ENCODE measurements around the gene TRIOBP.

Gene TRIOBP

DNA sequence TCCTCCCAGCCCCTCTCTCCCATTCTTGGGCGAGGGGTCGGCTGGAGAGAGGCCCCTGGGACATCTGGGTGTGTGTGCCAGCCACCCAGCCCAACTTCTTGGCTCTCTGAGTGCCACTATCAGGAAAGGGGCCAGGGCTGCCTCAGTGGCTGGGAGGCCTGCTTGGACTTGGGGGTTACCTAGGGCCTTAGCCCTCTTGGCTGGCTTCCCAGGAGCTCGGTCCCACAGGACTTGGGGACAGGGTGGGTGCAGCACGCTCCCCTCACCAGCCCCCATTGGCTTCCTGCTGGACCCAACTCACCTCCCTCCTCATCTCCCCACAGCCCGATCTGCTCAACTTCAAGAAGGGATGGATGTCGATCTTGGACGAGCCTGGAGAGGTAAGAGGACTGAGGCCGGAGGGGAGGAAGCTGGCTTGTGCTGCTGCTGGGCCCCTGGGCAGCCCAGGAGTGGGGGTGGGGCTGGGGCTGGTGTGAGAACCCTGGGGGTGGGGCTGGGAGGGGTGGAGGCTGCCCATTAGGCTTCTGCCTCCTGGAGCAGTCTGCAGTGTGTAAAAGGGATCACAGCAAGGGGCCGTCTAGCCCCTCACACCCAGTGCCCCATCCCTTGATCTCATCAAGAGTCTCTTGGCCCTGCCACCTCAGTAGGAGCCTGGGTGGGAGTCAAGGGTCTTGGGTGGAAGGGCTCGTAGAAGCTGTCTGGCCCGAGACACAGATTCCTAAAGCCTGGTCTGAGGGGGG lies 54.8 kb downstream of the TRIOBP start:
- H4K8ac ChIP-seq (ENCODE audit: low read depth, low read length): no peak overlapping the region
- H2AFZ ChIP-seq (ENCODE audit: insufficient read depth, low read length, poor library complexity): peak overlapping the region; percentile 25
- WGBS (ENCODE audit: extremely low coverage, insufficient coverage, insufficient read length): no CpG with 5 or more reads among the region's 11 CpGs
- H4K12ac ChIP-seq (ENCODE audit: low read depth, low read length): peak overlapping the region; percentile 40
- peak overlapping the region; percentile 0 for H3K18ac ChIP-seq (ENCODE audit: low read length)
- no peak overlapping the region for H3K4me2 ChIP-seq (ENCODE audit: low read length)
- peak overlapping the region; percentile 10 for H3K4ac ChIP-seq (ENCODE audit: low read depth, low read length)
- peak overlapping the region; percentile 28 for H2BK120ac ChIP-seq (ENCODE audit: insufficient read depth, low read length, poor library complexity)
- no peak overlapping the region for H2BK5ac ChIP-seq (ENCODE audit: low read depth, low read length, poor library complexity)
- H3K27ac ChIP-seq (ENCODE audit: low read depth, low read length): peak overlapping the region; percentile 30
- no peak overlapping the region for H3K9ac ChIP-seq (ENCODE audit: low read length)
- DNase-seq: no peak
- peak overlapping the region; percentile 28 for H2BK12ac ChIP-seq (ENCODE audit: low read length)
- peaks cover 49 to 52% of the 10 kb centered on the region in 2 experiments for H3K4me1 ChIP-seq (ENCODE audit: control insufficient read depth in 1 of 2, insufficient read depth in 2 of 2, low read length in 2 of 2)
- H2AK5ac ChIP-seq (ENCODE audit: low read length): peak overlapping the region; percentile 30
- H3K23ac ChIP-seq (ENCODE audit: low read length): no peak overlapping the region
- no peaks in the 10 kb centered on the region for H3K27me3 ChIP-seq (ENCODE audit: insufficient read depth, low read length)
- peak overlapping the region; percentile 25 for H3K14ac ChIP-seq (ENCODE audit: low read length)
- peaks cover 11% of the 10 kb centered on the region for H3K79me2 ChIP-seq (ENCODE audit: control insufficient read depth, insufficient read depth, low read length, poor library complexity)
- H3K4me3 ChIP-seq (ENCODE audit: low read depth, low read length): no peak overlapping the region
- peaks cover 23% of the 10 kb centered on the region for H3K79me1 ChIP-seq (ENCODE audit: low read length)
- H3K36me3 ChIP-seq (ENCODE audit: control insufficient read depth in 1 of 2, insufficient read depth in 2 of 2, low read length in 2 of 2): peaks cover 41% of the 10 kb centered on the region in 2 experiments
- H4K91ac ChIP-seq (ENCODE audit: low read depth, low read length): peak overlapping the region; percentile 51
- no peaks in the 10 kb centered on the region for H3K9me3 ChIP-seq (ENCODE audit: insufficient read depth, low read depth, low read length)

DNA sequence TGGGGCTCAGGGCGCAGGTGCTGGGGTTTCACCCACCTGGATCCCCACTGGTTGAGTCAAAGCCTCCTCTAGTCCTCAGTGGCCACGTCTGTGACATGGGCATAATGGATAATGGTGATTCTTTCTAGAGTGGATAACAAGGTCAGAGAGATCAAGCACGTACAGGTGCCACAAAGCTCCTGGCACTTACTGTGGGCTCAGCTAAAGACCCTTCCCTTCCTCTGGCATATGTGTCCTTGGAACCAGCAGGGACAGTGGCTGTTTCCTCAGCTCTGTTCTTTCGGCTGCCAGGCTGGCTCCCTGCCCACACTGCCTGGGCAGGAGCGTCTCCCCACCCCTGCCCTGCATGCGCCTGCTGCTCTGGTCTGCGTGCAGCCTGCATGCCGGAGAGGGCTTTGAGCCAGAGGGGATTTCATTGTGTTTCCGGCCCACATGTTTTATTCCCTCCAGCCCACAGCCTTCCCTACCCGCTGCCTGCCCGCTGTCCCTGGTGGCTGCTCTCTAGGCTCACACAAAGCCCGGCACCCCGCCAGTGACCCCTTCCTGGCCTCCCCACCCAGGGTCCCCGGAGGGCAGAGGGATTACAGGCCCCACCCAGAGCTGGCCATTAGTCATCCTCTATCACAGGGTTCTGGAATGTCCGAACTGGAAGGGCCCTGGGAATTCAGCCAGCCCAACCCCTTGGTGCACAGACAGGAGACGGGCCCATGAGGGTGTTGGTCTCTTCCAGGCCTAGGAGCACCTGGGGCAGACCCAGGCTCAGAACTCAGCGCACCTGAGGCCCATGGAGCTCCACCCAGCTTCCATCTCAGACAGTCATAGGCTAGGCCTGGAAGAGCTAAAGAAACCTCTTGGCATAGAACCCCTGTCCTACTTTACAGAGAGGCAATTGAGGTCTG lies 55.6 kb downstream of the TRIOBP start:
- H2BK12ac ChIP-seq (ENCODE audit: low read length): no peak overlapping the region
- H3K4me3 ChIP-seq (ENCODE audit: low read depth, low read length): no peak overlapping the region
- H3K9ac ChIP-seq (ENCODE audit: low read length): no peak overlapping the region
- no peak overlapping the region for H4K91ac ChIP-seq (ENCODE audit: low read depth, low read length)
- no peaks in the 10 kb centered on the region for H3K9me3 ChIP-seq (ENCODE audit: insufficient read depth, low read depth, low read length)
- peaks cover 44 to 45% of the 10 kb centered on the region in 2 experiments for H3K4me1 ChIP-seq (ENCODE audit: control insufficient read depth in 1 of 2, insufficient read depth in 2 of 2, low read length in 2 of 2)
- peaks cover 5% of the 10 kb centered on the region for H3K79me2 ChIP-seq (ENCODE audit: control insufficient read depth, insufficient read depth, low read length, poor library complexity)
- no CpG with 5 or more reads among the region's 17 CpGs for WGBS (ENCODE audit: extremely low coverage, insufficient coverage, insufficient read length)
- peak overlapping the region; percentile 1 for H3K18ac ChIP-seq (ENCODE audit: low read length)
- DNase-seq: peak; percentile 90 to 96
- no peak overlapping the region for H3K4ac ChIP-seq (ENCODE audit: low read depth, low read length)
- H3K23ac ChIP-seq (ENCODE audit: low read length): no peak overlapping the region
- peaks cover 17% of the 10 kb centered on the region for H3K79me1 ChIP-seq (ENCODE audit: low read length)
- peaks cover 49% of the 10 kb centered on the region in 2 experiments for H3K36me3 ChIP-seq (ENCODE audit: control insufficient read depth in 1 of 2, insufficient read depth in 2 of 2, low read length in 2 of 2)
- H3K27ac ChIP-seq (ENCODE audit: low read depth, low read length): peak overlapping the region; percentile 30
- no peak overlapping the region for H2BK5ac ChIP-seq (ENCODE audit: low read depth, low read length, poor library complexity)
- no peak overlapping the region for H4K8ac ChIP-seq (ENCODE audit: low read depth, low read length)
- no peak overlapping the region for H2AFZ ChIP-seq (ENCODE audit: insufficient read depth, low read length, poor library complexity)
- H4K12ac ChIP-seq (ENCODE audit: low read depth, low read length): no peak overlapping the region
- H2AK5ac ChIP-seq (ENCODE audit: low read length): no peak overlapping the region
- H3K4me2 ChIP-seq (ENCODE audit: low read length): no peak overlapping the region
- no peak overlapping the region for H2BK120ac ChIP-seq (ENCODE audit: insufficient read depth, low read length, poor library complexity)
- H3K14ac ChIP-seq (ENCODE audit: low read length): no peak overlapping the region
- no peaks in the 10 kb centered on the region for H3K27me3 ChIP-seq (ENCODE audit: insufficient read depth, low read length)

DNA sequence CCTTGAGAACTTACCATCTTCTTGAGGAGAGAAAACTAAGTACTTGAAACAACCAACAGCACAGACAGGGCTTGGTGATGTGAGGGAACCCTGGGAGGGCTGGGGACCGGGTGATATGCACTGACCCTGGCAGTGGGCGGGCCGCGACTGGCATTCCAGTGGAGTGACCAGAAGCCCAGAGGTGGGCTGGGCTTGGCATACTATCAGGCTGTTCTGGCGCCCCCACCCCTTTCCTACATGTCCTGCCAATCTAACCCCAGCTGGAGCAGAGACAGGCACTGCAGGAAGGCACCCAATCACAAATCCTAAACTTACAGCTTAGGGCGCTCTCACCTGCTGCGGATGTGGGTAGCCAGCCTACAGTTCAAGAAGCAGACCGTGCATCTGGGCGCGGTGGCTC lies 56.9 kb downstream of the TRIOBP start:
- peaks cover 17% of the 10 kb centered on the region for H3K79me1 ChIP-seq (ENCODE audit: low read length)
- peaks cover 59 to 60% of the 10 kb centered on the region in 2 experiments for H3K36me3 ChIP-seq (ENCODE audit: control insufficient read depth in 1 of 2, insufficient read depth in 2 of 2, low read length in 2 of 2)
- H2AFZ ChIP-seq (ENCODE audit: insufficient read depth, low read length, poor library complexity): no peak overlapping the region
- H3K27me3 ChIP-seq (ENCODE audit: insufficient read depth, low read length): no peaks in the 10 kb centered on the region
- no peak overlapping the region for H4K12ac ChIP-seq (ENCODE audit: low read depth, low read length)
- no peak overlapping the region for H3K18ac ChIP-seq (ENCODE audit: low read length)
- no peak overlapping the region for H3K14ac ChIP-seq (ENCODE audit: low read length)
- H2AK5ac ChIP-seq (ENCODE audit: low read length): no peak overlapping the region
- no peak overlapping the region for H2BK5ac ChIP-seq (ENCODE audit: low read depth, low read length, poor library complexity)
- H3K9ac ChIP-seq (ENCODE audit: low read length): no peak overlapping the region
- no peak overlapping the region for H3K4ac ChIP-seq (ENCODE audit: low read depth, low read length)
- peak; percentile 16 to 47 for DNase-seq
- no peak overlapping the region for H4K8ac ChIP-seq (ENCODE audit: low read depth, low read length)
- H2BK12ac ChIP-seq (ENCODE audit: low read length): no peak overlapping the region
- peaks cover 2% of the 10 kb centered on the region for H3K79me2 ChIP-seq (ENCODE audit: control insufficient read depth, insufficient read depth, low read length, poor library complexity)
- H3K9me3 ChIP-seq (ENCODE audit: insufficient read depth, low read depth, low read length): no peaks in the 10 kb centered on the region
- no peak overlapping the region for H4K91ac ChIP-seq (ENCODE audit: low read depth, low read length)
- H3K23ac ChIP-seq (ENCODE audit: low read length): no peak overlapping the region
- H3K4me1 ChIP-seq (ENCODE audit: control insufficient read depth in 1 of 2, insufficient read depth in 2 of 2, low read length in 2 of 2): peaks cover 34 to 35% of the 10 kb centered on the region in 2 experiments
- no peak overlapping the region for H2BK120ac ChIP-seq (ENCODE audit: insufficient read depth, low read length, poor library complexity)
- no CpG with 5 or more reads among the region's 10 CpGs for WGBS (ENCODE audit: extremely low coverage, insufficient coverage, insufficient read length)
- no peak overlapping the region for H3K27ac ChIP-seq (ENCODE audit: low read depth, low read length)
- no peak overlapping the region for H3K4me2 ChIP-seq (ENCODE audit: low read length)
- H3K4me3 ChIP-seq (ENCODE audit: low read depth, low read length): no peak overlapping the region

DNA sequence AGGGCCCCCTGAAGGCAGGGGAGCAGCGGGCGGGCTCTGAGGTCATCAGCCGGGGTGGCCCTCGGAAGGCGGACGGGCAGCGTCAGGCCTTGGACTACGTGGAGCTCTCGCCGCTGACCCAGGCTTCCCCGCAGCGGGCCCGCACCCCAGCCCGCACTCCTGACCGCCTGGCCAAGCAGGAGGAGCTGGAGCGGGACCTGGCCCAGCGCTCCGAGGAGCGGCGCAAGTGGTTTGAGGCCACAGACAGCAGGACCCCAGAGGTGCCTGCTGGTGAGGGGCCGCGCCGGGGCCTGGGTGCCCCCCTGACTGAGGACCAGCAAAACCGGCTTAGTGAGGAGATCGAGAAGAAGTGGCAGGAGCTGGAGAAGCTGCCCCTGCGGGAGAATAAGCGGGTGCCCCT lies 60.8 kb downstream of the TRIOBP start:
- Histone ChIP-seq H2AFZ (ENCODE audit: insufficient read depth, low read length, poor library complexity) (no peak overlapping the region), H2BK5ac (ENCODE audit: low read depth, low read length, poor library complexity) (no peak overlapping the region), H3K4ac (ENCODE audit: low read depth, low read length) (no peak overlapping the region), H3K18ac (ENCODE audit: low read length) (no peak overlapping the region), H3K4me3 (ENCODE audit: low read depth, low read length) (no peak overlapping the region), H3K79me2 (ENCODE audit: control insufficient read depth, insufficient read depth, low read length, poor library complexity) (no peaks in the 10 kb centered on the region), H4K12ac (ENCODE audit: low read depth, low read length) (no peak overlapping the region), H3K36me3 (ENCODE audit: control insufficient read depth in 1 of 2, insufficient read depth in 2 of 2, low read length in 2 of 2) (peaks cover 69 to 73% of the 10 kb centered on the region in 2 experiments), H3K79me1 (ENCODE audit: low read length) (no peaks in the 10 kb centered on the region), H2BK12ac (ENCODE audit: low read length) (no peak overlapping the region), H3K23ac (ENCODE audit: low read length) (no peak overlapping the region), H4K8ac (ENCODE audit: low read depth, low read length) (no peak overlapping the region), H2BK120ac (ENCODE audit: insufficient read depth, low read length, poor library complexity) (no peak overlapping the region), H4K91ac (ENCODE audit: low read depth, low read length) (no peak overlapping the region), H3K27me3 (ENCODE audit: insufficient read depth, low read length) (no peaks in the 10 kb centered on the region), H3K9me3 (ENCODE audit: insufficient read depth, low read depth, low read length) (no peaks in the 10 kb centered on the region), H3K14ac (ENCODE audit: low read length) (no peak overlapping the region), H3K9ac (ENCODE audit: low read length) (no peak overlapping the region), H3K27ac (ENCODE audit: low read depth, low read length) (no peak overlapping the region), H2AK5ac (ENCODE audit: low read length) (no peak overlapping the region), H3K4me1 (ENCODE audit: control insufficient read depth in 1 of 2, insufficient read depth in 2 of 2, low read length in 2 of 2) (peaks cover 0 to 6% of the 10 kb centered on the region in 2 experiments), H3K4me2 (ENCODE audit: low read length) (no peak overlapping the region)
- DNase-seq: no peak
- no CpG with 5 or more reads among the region's 27 CpGs for WGBS (ENCODE audit: extremely low coverage, insufficient coverage, insufficient read length)
